GM12865 (cell line): Measurements from ENCODE around the gene POLR1C.
A peak's percentile ranks its signal among the peaks of the same experiment; 100 is the strongest.
"Not testable (repeated sequence)": the region's sequence is repeated elsewhere in the genome, so short reads cannot be mapped to it uniquely, and the experiment has no call there.

Experiments used
- DNase-seq: peaks from one replicate; pipeline ENCODE4 v3.0.0; 2010; ENCODE audit warnings: low read depth
- H3K4me3 ChIP-seq: 2 replicates; pipeline ENCODE4 v1.5.1; 2011; ENCODE audit warnings: mild to moderate bottlenecking, low read depth, low read length, control low read depth
- TF ChIP-seq, protein P1 (sequence below): IDR thresholded peaks from 2 replicates; pipeline ENCODE4 v1.5.1; 2011; ENCODE audit warnings: low read length, control low read depth, low read depth, inconsistent platforms; ENCODE audit not compliant: insufficient read depth; ENCODE audit errors: missing control alignments

The POLR1C gene, protein sequence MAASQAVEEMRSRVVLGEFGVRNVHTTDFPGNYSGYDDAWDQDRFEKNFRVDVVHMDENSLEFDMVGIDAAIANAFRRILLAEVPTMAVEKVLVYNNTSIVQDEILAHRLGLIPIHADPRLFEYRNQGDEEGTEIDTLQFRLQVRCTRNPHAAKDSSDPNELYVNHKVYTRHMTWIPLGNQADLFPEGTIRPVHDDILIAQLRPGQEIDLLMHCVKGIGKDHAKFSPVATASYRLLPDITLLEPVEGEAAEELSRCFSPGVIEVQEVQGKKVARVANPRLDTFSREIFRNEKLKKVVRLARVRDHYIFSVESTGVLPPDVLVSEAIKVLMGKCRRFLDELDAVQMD

DNA sequence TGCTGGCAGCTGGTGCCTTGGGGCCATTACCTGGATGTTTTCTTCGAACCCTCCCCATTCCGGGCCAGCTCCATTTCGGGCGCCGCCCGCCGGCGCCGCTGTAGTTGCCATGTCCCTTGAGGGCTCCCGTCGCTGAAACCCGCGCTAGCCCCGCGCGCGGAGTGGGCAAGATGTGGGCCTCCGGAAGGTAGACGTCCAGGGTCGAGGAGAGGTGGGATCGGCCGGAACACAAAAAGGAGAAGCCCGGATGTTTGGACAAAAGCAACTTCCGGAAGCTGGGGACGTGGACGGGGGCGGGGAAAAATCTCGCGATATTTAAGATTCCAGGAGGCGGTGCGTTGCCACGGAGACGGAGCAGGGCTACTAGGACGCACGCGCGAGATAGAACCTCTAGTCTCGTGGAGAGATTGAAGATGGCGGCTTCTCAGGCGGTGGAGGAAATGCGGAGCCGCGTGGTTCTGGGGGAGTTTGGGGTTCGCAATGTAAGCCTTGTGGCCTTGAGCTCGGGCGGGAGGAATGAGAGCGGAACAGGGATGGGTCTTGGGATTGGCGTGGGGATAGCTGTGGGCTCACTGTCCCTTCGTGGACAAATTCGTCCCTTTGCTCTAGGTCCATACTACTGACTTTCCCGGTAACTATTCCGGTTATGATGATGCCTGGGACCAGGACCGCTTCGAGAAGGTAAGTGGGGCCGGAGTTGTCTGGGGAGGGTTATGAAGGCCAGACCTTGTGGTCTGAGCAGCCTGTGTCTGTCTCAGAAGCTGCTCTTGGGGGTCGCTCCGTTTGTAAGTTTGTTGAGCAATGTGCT lies at the start of gene POLR1C, which contains the start of gene YIPF3:
Gene POLR1C (plus strand): TSS at position 393 of the 808 bp plus-strand sequence. CDS start 21 bp downstream, at position 414.
Gene YIPF3 (minus strand): TSS at position 230 of the 808 bp plus-strand sequence. CDS start 119 bp downstream, at position 111.
- peak within 1 kb of the TSS; percentile 93 for H3K4me3 ChIP-seq
- TF ChIP-seq, protein P1, sequence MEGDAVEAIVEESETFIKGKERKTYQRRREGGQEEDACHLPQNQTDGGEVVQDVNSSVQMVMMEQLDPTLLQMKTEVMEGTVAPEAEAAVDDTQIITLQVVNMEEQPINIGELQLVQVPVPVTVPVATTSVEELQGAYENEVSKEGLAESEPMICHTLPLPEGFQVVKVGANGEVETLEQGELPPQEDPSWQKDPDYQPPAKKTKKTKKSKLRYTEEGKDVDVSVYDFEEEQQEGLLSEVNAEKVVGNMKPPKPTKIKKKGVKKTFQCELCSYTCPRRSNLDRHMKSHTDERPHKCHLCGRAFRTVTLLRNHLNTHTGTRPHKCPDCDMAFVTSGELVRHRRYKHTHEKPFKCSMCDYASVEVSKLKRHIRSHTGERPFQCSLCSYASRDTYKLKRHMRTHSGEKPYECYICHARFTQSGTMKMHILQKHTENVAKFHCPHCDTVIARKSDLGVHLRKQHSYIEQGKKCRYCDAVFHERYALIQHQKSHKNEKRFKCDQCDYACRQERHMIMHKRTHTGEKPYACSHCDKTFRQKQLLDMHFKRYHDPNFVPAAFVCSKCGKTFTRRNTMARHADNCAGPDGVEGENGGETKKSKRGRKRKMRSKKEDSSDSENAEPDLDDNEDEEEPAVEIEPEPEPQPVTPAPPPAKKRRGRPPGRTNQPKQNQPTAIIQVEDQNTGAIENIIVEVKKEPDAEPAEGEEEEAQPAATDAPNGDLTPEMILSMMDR = no peak

DNA sequence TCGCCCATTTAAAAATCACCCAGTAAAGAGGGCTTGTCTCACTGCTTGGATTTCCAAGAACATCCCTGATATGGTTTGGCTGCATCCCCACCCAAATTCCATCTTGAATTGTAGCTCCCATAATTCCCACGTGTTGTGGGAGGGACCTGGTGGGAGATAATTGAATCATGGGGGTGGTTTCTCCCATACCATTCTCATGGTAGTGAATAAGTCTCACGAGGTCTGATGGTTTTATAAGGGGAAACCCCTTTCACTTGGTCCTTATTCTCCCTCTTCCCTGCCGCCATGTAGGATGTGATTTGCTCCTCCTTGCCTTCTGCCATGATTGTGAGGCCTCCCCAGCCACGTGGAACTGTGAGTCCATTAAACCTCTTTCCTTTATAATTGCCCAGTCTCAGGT lies 49.6 kb upstream of the POLR1C start:
- not testable (repeated sequence) for DNase-seq, H3K4me3 ChIP-seq

More for the DNA sequence above, at the start of gene POLR1C, which contains the start of gene YIPF3:
- peak; percentile 99 for DNase-seq

DNA sequence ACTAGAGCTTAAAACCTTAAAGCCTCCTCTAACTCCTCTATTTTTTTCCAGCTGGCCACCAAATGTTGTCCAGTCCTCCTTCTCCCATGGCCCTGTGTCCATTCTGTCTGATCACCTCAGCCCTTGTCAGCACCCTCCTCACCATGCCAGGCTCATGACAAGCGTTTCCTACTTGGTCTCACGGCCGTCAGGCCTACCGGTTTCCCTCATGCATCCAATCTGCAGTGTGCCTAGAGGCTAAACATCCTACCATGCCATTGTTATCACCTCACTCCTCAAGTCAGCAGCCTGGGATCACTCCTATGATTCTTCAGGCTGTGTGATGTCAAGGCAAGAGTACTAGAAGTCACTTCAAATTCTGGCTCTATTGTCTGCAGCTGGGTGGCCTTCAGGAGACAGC lies 49.1 kb upstream of the POLR1C start:
- TF ChIP-seq, protein P1 = no peak
- no peak overlapping the region for H3K4me3 ChIP-seq
- DNase-seq = no peak

DNA sequence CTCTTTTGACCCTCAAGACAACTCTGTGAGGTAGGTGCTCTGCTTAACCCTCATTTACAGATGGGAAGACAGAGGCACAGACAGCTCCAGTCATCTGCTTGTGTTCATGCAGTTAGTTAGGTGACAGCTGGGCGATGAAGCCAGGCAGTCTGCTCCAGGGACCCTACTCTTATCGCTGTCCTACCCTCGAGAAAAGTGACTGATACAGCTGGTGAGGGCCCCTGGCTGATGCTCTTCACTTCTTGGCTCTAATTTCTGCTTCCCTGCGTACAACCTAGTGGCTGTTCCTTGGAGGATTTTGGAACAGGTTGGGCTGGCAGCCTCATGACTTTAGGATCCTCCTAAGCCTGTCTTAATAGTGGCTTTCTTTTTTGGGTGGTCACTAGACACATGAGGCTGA lies 48.6 kb upstream of the POLR1C start:
- no peak for DNase-seq

GRCh38 chr6:43468748-43469681 lies 47.9 kb upstream of the POLR1C start:
- TF ChIP-seq, protein P1 = no peak
- H3K4me3 ChIP-seq = no peak overlapping the region
- DNase-seq = no peak

More for the DNA sequence above, 48.6 kb upstream of the POLR1C start:
- TF ChIP-seq, protein P1 = no peak
- no peak overlapping the region for H3K4me3 ChIP-seq

DNA sequence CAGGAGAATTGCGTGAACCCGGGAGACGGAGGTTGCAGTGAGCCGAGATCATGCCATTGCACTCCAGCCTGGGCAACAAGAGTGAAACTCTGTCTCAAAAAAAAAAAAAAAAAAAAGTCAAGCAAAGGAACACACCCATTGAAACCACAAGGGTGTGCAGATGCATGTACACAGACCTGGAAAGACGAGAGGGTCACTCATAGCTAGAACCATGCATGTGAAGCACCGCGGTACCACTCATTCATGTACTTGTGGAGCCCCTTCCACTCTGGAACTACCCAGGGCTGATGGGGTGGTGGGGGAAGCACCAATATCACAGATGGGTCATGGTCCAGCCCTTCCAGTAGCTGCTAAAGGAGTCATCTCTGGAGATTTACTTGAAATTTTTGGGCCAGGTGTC lies 46.9 kb upstream of the POLR1C start:
- DNase-seq = peak; percentile 75
- TF ChIP-seq, protein P1 = no peak
- H3K4me3 ChIP-seq = no peak overlapping the region
